ENCODE results near the gene AOPEP. TPM values are rescaled to one million over a fixed set of nuclear protein-coding genes. Genes with fewer than 3 reads are reported as not detected.

Gene AOPEP
- total RNA-seq, 6 experiments from 2014 or later, result 36.6 to 110 (median 63.3) TPM

- H3K4me1 ChIP-seq, result peaks cover 0 to 7% (median 2%) of the 10 kb centered on the region in 4 donors
- ATAC-seq (no peak), DNase-seq (no peak)
- intact Hi-C loops (cut with DNase I), result no loop called here
- no peak overlapping the region for H3K27ac ChIP-seq
- TF ChIP-seq POLR2A (IDR thresholded peaks at IDR 0.05), result no peak
- no peak for TF ChIP-seq CTCF (IDR thresholded peaks at IDR 0.05)
- no peak overlapping the region for H3K4me3 ChIP-seq
- WGBS (ENCODE audit: insufficient coverage, low coverage, low lambda C conversion rate, missing lambda C conversion rate), result 71% methylated on average over 6 of the region's 6 CpGs
- H3K27me3 ChIP-seq, result no peaks in the 10 kb centered on the region
- no peaks in the 10 kb centered on the region for H3K36me3 ChIP-seq
- H3K9me3 ChIP-seq, result no peaks in the 10 kb centered on the region
Measured at GRCh38 chr9:94728719-94729118, 2.2 kb downstream of the AOPEP start.

GRCh38 chr9:94729199-94729598, 2.7 kb downstream of the AOPEP start:
- Histone ChIP-seq H3K9me3 (no peaks in the 10 kb centered on the region), H3K4me3 (no peak overlapping the region), H3K27ac (no peak overlapping the region), H3K4me1 (peaks cover 0 to 11% (median 2%) of the 10 kb centered on the region in 4 donors), H3K36me3 (no peaks in the 10 kb centered on the region), H3K27me3 (no peaks in the 10 kb centered on the region)
- intact Hi-C loops (cut with DNase I), result no loop called here
- TF ChIP-seq POLR2A (IDR thresholded peaks at IDR 0.05) (no peak), CTCF (IDR thresholded peaks at IDR 0.05) (no peak)
- WGBS (ENCODE audit: insufficient coverage, low coverage, low lambda C conversion rate, missing lambda C conversion rate), result 100% methylated on average over 2 of the region's 3 CpGs
- DNase-seq (no peak), ATAC-seq (no peak)

GRCh38 chr9:94734054-94734754, 7.7 kb downstream of the AOPEP start:
- ATAC-seq, result peak; percentile 82 to 95 (median 92)
- intact Hi-C loops (cut with DNase I), result no loop called here
- Histone ChIP-seq H3K9me3 (no peaks in the 10 kb centered on the region), H3K4me1 (peaks cover 0 to 5% (median 2%) of the 10 kb centered on the region in 4 donors), H3K4me3 (no peak overlapping the region), H3K36me3 (no peaks in the 10 kb centered on the region), H3K27ac (no peak overlapping the region), H3K27me3 (no peaks in the 10 kb centered on the region)
- WGBS (ENCODE audit: insufficient coverage, low coverage, low lambda C conversion rate, missing lambda C conversion rate), result 21% methylated on average over 4 of the region's 4 CpGs
- DNase-seq, result no peak
- TF ChIP-seq POLR2A (IDR thresholded peaks at IDR 0.05) (no peak), CTCF (IDR thresholded peaks at IDR 0.05) (no peak)

GRCh38 chr9:94736759-94737158, 10.3 kb downstream of the AOPEP start:
- ATAC-seq (no peak), DNase-seq (no peak)
- Histone ChIP-seq H3K4me3 (no peak overlapping the region), H3K36me3 (no peaks in the 10 kb centered on the region), H3K9me3 (no peaks in the 10 kb centered on the region), H3K27me3 (no peaks in the 10 kb centered on the region), H3K27ac (no peak overlapping the region), H3K4me1 (peaks cover 0 to 5% (median 2%) of the 10 kb centered on the region in 4 donors)
- intact Hi-C loops (cut with DNase I), result no loop called here
- TF ChIP-seq CTCF (IDR thresholded peaks at IDR 0.05), result no peak
- TF ChIP-seq POLR2A (IDR thresholded peaks at IDR 0.05), result no peak
